GM03348 (cell line): ENCODE measurements around the gene ANKDD1B.
A peak's percentile ranks its signal among the peaks of the same experiment; 100 is the strongest.

ENCODE experiments used
- DNase-seq: peaks from one replicate; pipeline ENCODE4 v3.0.0; 2012; ENCODE audit warnings: low spot score

The ANKDD1B gene

DNA sequence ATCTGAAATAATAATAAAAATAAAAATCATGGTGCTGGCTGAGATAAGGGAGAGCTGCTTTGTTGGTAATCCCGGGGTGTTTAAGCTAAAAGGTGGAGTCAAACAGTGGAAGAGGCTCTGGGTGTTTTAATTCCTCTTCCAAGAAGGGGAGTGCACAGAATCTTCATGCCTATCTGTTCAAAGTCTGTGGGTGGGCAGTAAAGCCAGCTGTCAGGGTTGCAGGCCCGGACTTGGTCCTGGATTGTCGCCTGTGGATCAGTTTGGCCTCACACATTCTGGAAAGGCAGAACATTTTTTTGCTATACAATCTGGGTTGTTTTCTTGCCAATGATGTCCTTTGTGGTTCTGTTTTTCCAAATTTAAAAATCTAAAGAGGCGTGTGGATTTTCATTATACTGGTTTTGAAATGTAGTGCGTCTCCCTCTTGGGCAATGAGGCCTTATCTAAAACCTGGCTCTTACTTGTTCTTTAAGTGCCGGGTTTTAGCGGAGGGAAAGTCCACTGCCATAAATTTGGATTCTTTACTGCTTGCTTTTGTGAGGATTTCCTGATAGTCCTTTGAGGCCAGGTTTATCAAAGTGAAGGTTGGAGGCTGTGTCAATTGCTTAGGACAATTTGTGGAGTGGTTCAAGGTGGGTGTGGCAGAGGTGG, 5.8 kb downstream of the ANKDD1B start:
- DNase-seq: no peak

DNA sequence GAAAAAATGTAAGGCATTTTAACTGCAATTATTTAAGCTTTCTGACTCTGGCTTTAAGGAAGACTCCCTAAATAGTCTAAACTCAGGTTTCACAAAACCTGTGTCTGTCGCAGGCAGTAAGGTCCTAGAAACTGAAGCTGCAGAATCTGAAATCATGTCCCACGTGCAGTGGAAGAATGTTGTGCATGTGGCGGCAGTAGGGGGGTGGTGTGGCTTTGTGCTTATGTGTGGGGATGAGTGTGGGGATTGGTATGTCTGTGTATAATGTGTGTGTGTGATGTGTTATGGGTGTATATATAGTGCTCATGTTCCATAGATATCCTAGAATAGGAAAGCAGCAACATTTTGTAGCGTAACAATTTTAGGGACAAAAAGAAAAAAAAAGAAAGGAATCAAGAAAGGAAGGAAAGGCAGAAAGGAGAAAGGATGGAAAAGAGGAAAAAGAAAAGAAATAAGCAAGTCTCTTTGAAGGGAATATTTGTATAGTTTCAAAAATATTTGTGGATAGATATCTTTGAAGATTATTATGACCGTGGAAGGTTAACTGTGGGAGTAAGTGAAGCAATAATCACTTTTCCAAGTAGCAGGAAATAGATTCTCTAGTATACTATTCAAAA, 6.6 kb downstream of the ANKDD1B start:
- peak; percentile 15 for DNase-seq

DNA sequence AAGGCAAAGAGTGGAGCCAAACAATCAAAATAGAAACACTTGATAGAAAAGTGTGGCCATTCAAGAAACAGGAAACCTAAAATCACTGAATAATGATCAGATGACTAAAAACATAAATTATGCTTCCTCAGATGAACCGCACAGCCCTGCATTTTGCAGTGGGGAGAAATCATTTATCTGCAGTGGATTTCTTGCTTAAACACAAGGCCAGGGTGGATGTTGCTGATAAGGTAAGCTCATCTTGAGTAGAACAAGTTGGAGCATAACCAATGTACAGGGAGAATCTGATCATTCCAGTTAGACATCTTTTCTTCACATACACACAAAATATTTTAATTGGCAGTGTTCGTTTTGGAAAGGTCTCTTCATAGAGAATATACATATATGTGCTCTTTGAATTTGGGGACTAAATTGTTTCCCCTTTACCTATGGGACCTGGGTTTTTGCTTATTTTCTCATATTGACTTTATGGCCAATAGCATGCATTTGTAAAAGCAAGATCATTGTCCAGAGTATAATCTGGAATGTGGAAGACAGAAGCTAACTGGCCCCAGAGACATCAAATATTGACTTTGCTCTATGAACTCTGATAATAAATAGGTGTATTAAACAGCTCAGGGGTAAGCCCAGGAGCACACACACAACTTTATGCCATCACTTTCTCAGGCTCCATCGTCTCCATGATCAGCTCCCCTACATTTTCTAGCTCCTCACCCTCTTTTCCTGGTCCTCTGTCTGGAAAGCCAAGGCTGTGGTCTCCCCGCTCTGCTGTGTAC, 9.1 kb downstream of the ANKDD1B start:
- DNase-seq: no peak

DNA sequence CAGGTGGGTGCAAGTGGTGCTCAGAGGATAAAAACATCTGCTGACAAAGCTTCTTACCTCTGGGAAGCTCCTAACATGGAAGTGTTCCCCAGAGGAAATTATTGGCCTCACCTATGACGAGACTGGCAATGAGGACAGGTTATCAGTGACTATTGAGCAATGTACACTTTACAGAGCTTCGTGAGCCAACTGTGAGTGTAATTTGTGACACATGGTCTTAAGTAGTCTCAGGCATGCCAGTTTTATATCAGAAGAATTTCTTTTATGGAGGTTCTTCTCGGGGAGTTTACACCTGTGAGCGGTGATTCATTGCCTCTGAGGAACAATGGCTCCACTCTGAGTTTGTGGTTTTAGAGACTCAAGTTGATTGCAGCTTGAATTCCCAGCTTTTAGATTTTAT, 11.3 kb downstream of the ANKDD1B start:
- no peak for DNase-seq

DNA sequence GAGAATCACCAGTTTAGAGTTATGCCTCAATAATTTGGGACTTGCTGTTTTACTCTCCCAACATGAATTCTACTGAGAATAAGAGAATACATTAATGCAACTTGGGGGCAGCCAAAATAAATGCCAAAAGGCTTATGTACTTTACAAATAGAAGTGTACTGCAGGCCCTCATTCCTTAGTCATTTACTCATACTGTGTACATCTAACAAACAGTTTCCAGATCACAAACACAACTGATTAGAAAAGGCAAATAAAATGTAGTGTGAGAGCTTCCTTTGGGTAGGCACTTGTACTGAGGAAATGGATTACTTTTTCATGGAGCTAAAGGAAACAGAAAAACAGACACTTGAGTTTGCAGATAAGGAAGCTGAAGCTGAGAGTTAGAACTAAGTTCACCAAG, 12.6 kb downstream of the ANKDD1B start:
- no peak for DNase-seq

DNA sequence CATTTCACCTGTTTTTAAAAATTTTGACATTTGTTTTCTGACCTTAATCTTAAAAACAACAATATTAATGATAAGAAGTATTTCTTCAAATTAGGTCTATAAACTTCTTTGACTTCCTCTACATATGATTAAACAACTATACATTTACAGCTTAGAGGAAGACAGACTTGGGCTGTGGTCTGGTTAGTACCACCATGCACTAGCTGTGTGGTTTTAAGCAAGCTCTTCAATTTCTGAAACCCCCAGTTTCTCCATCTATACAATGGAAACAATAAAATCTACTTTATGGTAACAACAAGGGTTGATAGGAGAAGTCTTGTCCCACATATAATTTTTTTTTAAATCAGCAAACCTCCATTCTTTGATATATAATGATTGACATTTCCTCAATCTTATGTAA, 15.7 kb downstream of the ANKDD1B start:
- no peak for DNase-seq

DNA sequence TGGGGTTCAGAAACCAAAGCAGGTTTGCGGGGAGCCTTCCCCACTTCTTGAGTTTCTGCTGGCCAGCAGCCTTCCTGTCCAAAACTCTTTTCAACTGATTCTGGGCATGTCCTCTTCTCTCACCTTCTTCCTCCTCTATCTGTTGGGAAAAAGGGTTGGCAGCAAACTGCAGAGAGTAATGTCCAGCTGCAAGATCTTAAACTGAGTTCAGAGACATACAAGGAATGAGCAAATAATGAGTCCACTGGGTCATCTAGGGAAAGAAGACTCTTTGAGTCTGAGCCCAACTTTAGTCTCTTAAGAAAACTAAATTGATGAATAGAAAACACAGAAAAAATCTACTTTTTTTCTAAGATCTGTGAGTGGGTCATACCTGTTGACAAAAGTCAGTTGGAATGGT, 16.5 kb downstream of the ANKDD1B start:
- no peak for DNase-seq

DNA sequence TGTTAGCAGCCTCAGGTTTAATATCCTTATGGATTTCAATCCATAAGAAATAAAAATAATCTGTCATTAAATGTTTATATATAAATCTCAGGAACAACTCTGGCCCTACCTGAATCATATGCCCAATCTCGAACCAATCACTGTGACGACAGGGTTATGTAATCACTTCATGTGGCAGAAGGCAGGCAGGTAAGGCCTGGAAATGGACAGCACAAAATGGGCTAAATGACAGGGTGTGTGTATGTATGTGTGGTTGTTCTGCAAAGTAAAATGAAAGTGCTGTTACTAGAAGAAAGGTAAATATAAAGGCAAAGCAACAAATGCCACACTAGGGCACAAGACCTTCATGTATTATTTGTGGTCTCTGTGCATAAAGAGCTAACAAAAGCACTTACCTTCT, 19.6 kb downstream of the ANKDD1B start:
- no peak for DNase-seq

DNA sequence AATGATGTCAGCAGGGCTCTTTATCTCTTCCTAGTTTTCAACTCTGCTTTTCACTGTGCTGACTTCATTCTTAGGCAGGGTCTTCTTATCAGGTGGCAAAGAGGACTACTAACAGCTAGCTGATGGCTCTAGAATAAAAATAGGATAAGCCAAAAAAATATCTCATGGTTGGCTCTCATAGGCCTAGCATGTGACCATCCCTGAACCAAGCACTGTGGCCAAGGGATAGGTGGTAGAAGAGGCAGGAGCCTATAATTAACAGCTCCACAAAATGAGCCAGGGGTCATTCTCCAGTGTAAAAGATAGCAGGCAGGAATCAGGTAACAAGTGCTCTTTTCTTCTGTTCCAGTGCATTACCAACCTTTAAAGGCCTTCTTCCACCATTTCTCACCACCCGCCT, 21.1 kb downstream of the ANKDD1B start:
- DNase-seq: no peak

DNA sequence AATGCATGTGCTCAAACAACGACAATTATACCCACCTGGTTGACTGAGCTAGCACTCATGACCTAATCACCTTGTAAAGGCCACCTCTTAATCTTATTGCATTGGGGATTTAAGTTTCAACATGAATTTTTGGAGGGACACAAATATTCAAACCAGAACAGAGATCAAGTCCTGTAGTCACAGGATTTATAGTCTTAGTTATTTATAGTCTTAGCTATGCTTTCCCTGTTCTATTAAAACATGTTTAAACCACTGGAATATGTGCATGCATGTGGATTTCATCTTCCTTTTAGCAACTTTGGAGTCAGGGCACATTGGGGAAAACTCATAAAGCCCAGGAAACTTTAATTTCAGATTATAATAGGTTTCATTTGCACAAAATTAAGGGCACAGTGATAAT, 26.7 kb downstream of the ANKDD1B start:
- DNase-seq: no peak

DNA sequence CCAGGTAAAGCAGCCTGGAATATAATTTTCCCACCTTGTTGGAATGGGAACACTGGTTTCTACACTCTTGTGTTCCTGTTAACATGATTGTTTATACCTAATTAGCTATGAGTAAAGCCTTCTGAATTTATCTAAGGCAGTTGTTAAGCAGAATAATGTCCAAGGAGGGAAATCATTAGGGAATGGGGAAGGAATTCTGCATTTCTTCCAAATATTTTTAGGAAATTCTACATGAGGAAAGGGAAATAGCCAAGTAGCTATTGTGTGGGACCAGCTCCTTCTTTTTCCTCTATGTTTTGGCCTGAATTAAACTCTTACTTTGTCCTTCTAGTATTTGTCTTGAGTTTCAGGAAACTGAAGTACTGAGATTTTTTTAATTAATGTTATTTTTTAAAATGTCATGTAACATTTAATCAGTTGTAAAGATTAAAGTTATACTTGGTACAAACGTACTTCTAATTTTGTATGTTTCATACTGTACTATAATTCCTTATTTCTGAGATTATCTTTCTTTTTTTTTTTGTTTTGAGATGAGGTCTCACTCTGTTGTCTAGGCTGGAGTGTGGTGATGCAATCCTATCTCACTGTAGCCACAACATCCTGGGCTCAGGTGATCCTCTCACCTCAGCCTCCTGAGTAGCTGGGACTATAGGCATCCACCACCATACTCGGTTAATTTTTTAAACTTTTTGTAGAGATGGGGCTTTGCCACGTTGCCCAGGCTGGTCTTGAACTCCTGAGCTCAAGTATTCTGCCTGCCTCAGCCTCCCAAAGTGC, 28.5 kb downstream of the ANKDD1B start:
- no peak for DNase-seq

DNA sequence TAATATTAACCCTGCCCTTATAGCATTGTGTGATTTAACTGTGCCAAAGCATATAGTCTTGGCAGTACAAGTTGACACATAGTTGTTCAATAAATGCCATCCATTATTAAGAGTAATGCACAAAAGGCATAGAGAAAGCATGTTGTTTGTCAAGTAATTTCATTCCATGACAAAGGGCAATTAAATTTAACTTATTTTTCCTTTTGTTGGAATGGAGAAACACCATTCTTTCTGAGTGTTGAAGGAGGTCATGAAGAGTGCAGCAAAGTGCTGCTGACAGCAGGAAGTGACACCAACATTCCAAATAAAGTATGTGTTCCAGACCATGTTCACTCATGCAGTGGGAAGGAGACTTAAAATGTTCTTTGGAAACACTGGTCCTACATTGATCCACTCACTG, 29.1 kb downstream of the ANKDD1B start:
- peak; percentile 79 for DNase-seq

DNA sequence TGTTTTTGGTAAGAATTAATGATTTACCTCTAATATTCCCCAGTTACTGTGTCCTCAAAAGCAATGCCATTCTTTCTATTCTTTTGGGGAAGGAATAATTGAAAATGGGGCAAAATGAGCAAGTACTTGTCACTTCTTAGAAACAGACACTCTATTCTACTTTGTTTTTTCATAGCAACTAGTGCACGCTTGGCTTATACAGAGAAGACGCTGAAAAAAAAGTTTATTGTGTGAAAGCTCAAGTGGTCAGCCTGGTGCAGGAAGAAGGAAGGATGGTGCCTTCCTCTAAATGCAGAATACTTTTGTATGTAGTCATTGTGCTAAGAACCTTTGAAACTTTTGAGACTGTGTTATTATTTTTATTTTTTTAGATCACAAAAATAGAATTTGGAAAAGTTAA, 29.6 kb downstream of the ANKDD1B start:
- DNase-seq: peak; percentile 15

DNA sequence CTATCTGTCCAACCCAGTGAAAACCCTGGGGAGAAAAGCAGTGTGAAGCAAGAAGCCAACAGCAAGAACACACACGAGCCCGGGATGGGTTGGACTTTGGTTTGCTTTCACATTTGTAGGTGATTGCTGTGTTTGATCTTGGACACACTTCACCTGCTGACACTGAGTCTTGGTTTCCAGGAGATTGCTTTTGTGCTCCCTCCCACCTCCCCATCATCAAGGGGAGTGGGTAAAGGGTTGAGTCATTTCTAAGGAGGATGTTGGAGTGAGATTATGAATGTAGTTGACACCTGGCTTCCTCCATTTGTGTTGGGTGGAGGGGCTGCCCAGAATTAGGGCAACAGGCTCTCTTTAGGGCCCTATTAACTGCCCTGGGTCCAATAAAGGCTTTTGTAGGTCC, 37.5 kb downstream of the ANKDD1B start:
- DNase-seq: no peak

DNA sequence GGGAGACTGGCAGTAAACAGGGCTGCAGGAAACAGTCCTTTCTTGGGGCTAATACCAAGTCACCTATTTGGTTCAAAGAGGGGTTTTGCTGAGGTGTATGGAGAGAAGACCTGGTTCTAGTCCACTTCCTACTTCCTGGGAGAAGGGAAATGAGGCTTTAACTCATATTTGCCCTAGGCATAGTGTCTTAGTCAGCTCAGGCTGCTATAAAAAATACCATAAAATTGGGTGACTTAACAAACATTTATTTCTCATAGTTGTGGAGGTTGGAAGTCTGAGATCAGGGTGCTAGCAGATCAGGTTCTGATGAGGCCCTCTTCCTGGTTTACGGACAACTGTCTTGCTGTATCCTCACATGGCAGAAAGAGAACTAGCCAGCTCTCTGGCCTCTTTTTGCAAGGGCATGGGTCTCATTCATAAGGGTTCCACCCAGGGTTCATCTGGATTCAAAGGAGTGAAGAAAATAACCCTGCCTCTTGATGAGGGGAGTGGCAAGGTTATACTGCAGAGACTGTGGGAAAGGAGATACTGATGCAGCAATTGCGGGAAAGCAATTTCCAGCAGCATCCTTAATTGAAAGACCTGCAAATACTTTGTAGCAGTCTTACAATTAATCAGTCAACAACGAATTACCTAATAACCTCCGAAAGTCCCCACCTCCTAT, 40.5 kb downstream of the ANKDD1B start:
- DNase-seq: no peak

DNA sequence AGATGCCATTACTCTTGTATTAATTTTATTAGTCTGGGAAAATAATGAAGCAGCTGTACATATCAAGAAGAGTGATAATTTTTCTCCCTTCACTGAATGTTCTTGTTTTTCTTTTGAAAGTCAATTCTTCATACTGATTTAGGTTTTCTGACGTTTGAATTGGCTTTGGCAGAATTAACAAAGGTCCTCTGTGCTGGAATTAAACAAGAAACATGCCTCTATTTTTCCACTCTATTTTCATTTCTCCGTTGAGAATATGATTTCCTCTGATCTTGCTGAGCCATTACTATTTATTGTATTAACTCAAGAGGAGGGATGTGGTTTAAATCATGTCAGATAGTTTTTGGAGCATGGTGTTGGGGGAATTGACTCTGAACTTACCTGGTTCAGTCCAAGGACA, 42.3 kb downstream of the ANKDD1B start:
- no peak for DNase-seq

DNA sequence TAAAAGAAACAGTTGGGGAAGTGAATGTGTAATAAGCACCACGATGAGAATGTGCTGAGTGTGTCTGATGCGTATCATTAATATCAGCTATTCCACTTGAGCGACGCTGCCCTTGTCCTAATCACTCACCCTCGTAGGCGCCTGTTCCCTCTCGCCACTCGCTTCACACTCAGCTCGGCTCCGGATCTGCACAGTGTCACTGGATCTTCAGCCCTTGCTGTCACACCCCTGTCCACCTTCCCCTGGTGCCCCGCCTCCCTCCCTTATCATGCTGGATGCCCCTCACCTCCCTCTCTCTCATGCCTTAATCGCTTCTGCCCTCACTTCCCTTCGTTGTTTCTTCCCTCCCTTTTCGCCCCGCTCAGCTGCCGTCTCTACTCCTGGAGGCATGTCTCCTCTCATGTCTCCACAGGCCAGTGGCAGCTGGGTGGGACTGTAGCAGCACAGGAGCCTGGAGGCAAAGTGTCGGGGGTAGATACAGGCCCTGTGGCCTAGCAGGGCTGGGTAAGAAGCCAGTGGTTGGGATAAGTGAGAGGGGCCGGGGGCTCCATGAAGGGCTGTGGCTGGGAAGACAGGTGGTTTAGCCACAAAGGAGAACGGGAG, 43.5 kb downstream of the ANKDD1B start:
- DNase-seq: no peak

DNA sequence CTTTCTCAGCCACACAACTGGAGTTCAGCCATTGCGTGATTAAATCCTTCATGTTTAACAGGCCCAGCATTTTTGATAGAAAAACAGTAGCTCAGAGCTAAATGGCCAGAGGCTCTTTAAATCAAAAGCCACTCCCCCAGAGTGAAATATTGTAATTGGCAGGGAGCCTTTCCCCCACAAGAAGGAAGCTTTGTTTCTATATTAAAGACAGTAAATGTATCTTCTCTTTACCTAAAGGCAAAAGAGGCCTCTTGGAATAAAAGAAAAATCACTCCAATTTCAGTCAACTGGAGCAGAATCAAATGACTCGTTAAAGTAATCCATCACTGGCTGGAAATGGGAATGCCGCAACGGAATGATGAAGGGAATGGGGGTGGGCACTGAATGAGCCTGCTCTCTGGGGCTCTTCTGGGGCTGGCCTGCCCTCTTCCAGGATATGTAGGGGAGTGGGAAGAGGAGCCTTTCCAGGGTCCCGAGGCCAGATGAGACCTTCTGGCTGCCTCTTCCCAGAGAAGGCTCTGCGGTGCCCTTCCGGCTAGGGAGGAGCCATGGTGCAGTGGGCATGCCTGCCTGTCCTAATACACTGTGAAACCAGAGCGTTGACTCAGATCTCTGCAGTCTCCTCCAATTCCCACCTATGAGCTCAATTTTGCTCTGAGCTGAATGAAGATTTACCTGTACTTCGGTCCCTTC, 45.2 kb downstream of the ANKDD1B start:
- peak; percentile 61 for DNase-seq

DNA sequence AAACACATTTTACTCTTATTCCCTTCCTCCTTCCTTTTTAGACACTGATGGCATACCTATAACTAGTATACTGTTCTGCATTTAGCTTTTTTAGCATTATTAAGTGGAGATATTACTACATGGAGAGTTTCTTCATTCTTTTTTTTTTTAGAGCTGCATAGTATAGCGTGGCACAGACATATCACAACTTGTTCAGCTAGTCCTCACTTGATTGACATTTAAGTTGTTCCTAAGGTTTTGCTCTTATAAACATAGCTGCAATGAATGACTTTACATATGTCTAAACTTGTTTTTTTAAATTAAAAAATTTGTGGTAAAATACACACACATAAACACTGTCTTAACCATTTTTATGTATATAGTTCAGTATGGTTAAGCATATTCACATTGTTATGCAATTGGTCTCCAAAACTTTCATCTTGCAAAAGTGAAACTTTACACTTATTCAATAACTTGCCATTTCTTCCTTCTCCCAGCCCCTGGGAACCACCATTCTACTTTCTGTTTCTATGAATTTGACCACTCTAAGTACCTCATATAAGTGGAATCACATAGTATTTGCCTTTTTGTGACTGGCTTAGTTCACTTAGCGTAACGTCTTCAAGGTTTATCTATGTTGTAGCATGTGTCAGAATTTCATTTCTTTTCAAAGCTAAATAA, 48.7 kb downstream of the ANKDD1B start:
- no peak for DNase-seq

DNA sequence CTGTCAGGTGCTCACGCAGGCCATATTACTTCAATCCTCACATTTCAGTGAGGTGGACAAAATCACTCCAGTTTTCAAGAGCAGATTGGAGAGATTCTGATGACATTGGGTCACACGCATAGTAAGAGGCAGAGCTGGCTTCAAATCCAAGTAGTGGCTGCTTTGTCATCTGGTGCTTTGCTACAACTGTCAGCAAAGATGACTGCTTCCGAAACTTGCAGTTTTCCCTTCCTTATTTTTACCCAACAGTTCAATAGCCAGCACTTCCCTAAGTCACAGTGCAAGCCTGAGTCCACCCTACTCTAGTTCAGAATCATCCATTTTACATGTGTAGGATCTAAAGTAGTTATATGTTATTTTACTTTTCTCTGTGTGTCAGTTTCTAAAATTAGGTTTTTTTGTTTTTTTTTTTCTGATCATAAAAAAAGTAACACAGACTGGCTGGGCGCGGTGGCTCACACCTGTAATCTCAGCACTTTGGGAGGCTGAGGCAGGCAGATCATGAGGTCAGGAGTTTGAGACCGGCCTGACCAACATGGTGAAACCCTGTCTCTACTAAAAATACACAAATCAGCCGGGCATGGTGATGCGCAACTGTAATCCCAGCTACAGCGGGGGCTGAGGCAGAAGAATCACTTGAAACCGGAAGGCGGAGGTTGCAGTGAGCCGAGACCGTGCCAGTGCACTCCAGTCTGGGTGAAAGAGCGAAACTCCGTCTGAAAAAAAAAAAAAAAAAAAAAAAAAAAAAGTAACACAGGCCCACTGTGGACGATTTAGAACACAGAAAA, 49.6 kb downstream of the ANKDD1B start:
- DNase-seq: no peak
